KMS-11 (cell line): Measurements from ENCODE around the gene CHIT1.

ENCODE experiments used
- H2AFZ ChIP-seq: fragments of 200-600 bp; sonication (generic); 2 replicates; pipeline ENCODE4 v1.6.1; 2016; ENCODE audit warnings: antibody characterized with exemption, mixed run types, low read depth
- H3K27ac ChIP-seq: fragments of 200-600 bp; sonication (generic); 2 replicates; pipeline ENCODE4 v1.6.1; 2016; ENCODE audit warnings: mild to moderate bottlenecking, mixed run types
- H3K27me3 ChIP-seq: fragments of 200-600 bp; sonication (generic); 2 replicates; pipeline ENCODE4 v1.6.1; 2017; ENCODE audit warnings: mild to moderate bottlenecking, low read depth, mixed run types, moderate library complexity; ENCODE audit not compliant: insufficient read depth
- H3K36me3 ChIP-seq: fragments of 200-600 bp; sonication (generic); 2 replicates; pipeline ENCODE4 v1.6.1; 2017; ENCODE audit warnings: mild to moderate bottlenecking, mixed run types; ENCODE audit not compliant: insufficient read depth
- H3K4me1 ChIP-seq: fragments of 200-600 bp; sonication (generic); 2 replicates; pipeline ENCODE4 v1.6.1; 2016; ENCODE audit warnings: mild to moderate bottlenecking, low read depth, mixed run types; ENCODE audit not compliant: poor library complexity, severe bottlenecking
- H3K4me2 ChIP-seq: fragments of 200-600 bp; sonication (generic); 2 replicates; pipeline ENCODE4 v1.7.0; 2016; ENCODE audit warnings: mild to moderate bottlenecking, mixed run types
- H3K4me3 ChIP-seq: fragments of 200-600 bp; sonication (generic); IDR thresholded peaks from 2 replicates; pipeline ENCODE4 v1.6.1; 2017; ENCODE audit warnings: low read depth, low read length, mixed read lengths; ENCODE audit not compliant: insufficient read depth
- H3K79me2 ChIP-seq: fragments of 200-600 bp; sonication (generic); 2 replicates; pipeline ENCODE4 v1.6.1; 2016; ENCODE audit warnings: low read depth, mixed run types; ENCODE audit not compliant: insufficient read depth
- H3K9ac ChIP-seq: fragments of 200-600 bp; sonication (generic); 2 replicates; pipeline ENCODE4 v1.6.1; 2016; ENCODE audit warnings: mild to moderate bottlenecking, mixed run types
- H4K20me1 ChIP-seq: fragments of 200-600 bp; sonication (generic); 2 replicates; pipeline ENCODE4 v1.6.1; 2016; ENCODE audit warnings: mild to moderate bottlenecking, mixed run types; ENCODE audit not compliant: insufficient read depth
- CTCF ChIP-seq: fragments of 200-600 bp; sonication (generic); conservative IDR thresholded peaks from 2 replicates; pipeline ENCODE4 v1.6.1; 2017; ENCODE audit warnings: low read depth, mild to moderate bottlenecking, antibody characterized with exemption, low read length, moderate library complexity, mixed read lengths

Gene CHIT1

DNA sequence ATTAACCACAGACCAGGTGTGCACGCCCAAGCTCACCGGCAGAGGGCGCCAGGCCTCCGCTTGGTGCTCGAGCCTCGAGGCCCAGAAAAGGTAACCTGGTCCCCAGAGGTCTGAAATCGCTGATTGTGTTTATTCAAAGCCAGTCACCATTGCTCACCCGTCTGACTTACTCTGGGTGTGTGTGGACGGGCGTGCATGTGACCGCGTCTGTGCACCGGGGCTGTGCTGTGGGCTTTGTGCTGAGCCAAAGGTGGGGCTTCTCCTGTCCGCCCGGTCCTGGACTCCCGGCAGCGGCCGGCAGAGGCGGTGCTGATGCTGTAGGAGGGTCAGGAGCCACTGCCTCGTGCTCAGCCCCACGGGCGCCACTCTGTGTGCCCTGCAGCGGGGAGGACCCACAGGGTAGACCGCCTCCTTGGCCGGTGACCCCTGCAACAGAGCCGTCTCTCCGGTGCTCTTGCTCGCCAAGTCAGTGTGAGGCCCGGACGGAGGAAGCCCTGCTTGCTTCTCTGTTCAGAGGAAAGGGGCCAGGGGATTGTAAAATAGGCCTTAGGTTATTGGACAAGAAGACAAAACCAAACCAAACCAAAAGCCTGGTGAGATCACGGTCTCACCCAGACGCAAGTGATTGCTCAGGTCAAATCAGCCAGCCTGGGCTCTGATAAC, 43.9 kb upstream of the CHIT1 start:
- TF ChIP-seq CTCF = peak; percentile 100
- peak overlapping the region; percentile 95 for H3K27ac ChIP-seq
- peak overlapping the region; percentile 90 for H3K9ac ChIP-seq
- no peaks in the 10 kb centered on the region for H3K36me3 ChIP-seq
- no peaks in the 10 kb centered on the region for H3K27me3 ChIP-seq
- H3K4me2 ChIP-seq = peak overlapping the region; percentile 97
- peaks cover 10% of the 10 kb centered on the region; the same call in 1 of the 2 replicates for H3K79me2 ChIP-seq
- peak overlapping the region; percentile 96 for H3K4me3 ChIP-seq
- H3K4me1 ChIP-seq = peaks cover 96% of the 10 kb centered on the region
- peak overlapping the region; percentile 51 for H2AFZ ChIP-seq
- no peaks in the 10 kb centered on the region for H4K20me1 ChIP-seq

GRCh38 chr1:203272633-203273205, 43.2 kb upstream of the CHIT1 start:
- no peak for TF ChIP-seq CTCF
- Histone ChIP-seq H3K4me2 (peak overlapping the region; percentile 97), H3K27me3 (no peaks in the 10 kb centered on the region), H3K9ac (peak overlapping the region; percentile 90; the same call in 1 of the 2 replicates), H3K79me2 (peaks cover 10% of the 10 kb centered on the region; the same call in 1 of the 2 replicates), H2AFZ (peak overlapping the region; percentile 51; the same call in 1 of the 2 replicates), H3K36me3 (no peaks in the 10 kb centered on the region), H4K20me1 (no peaks in the 10 kb centered on the region), H3K4me3 (no peak overlapping the region), H3K27ac (peak overlapping the region; percentile 95; the same call in 1 of the 2 replicates), H3K4me1 (peaks cover 93% of the 10 kb centered on the region)

GRCh38 chr1:203271962-203272632, 42.6 kb upstream of the CHIT1 start:
- peak overlapping the region; percentile 16; the same call in 1 of the 2 replicates for H3K27ac ChIP-seq
- peak overlapping the region; percentile 54 for H3K4me3 ChIP-seq
- H2AFZ ChIP-seq = peak overlapping the region; percentile 50; the same call in 1 of the 2 replicates
- H3K27me3 ChIP-seq = no peaks in the 10 kb centered on the region
- no peak overlapping the region; the same call in 1 of the 2 replicates for H3K9ac ChIP-seq
- H4K20me1 ChIP-seq = no peaks in the 10 kb centered on the region
- H3K79me2 ChIP-seq = peaks cover 10% of the 10 kb centered on the region; the same call in 1 of the 2 replicates
- no peak for TF ChIP-seq CTCF
- H3K4me2 ChIP-seq = no peak overlapping the region; the same call in 1 of the 2 replicates
- H3K4me1 ChIP-seq = peaks cover 90% of the 10 kb centered on the region
- H3K36me3 ChIP-seq = no peaks in the 10 kb centered on the region

GRCh38 chr1:203271018-203271743, 41.7 kb upstream of the CHIT1 start:
- Histone ChIP-seq H3K79me2 (peaks cover 10% of the 10 kb centered on the region; the same call in 1 of the 2 replicates), H3K4me3 (peak overlapping the region; percentile 54), H2AFZ (peak overlapping the region; percentile 50), H3K27ac (peak overlapping the region; percentile 16; the same call in 1 of the 2 replicates), H4K20me1 (no peaks in the 10 kb centered on the region), H3K9ac (no peak overlapping the region), H3K4me1 (peaks cover 84% of the 10 kb centered on the region), H3K4me2 (peak overlapping the region; percentile 44), H3K27me3 (no peaks in the 10 kb centered on the region), H3K36me3 (no peaks in the 10 kb centered on the region)
- peak; percentile 19; the same call in 1 of the 2 replicates for TF ChIP-seq CTCF
